Panc1 (cell line): Measurements from ENCODE around the gene KIF25. TPM values are rescaled to one million over a fixed set of nuclear protein-coding genes. Genes with fewer than 3 reads are reported as not detected.

Source experiments
- ATAC-seq: fragments of 200-7000 bp; cut with Tn5 transposase; 2 replicates; pipeline ENCODE4 v1.9.1; 2020; ENCODE audit warnings: mild to moderate bottlenecking, moderate library complexity
- BruUV-seq: library from RNA; stranded (reverse); fragments of 400-500 nt; replicated peaks from 2 replicates; lab custom pipeline; 2021; lab: Mats Ljungman, UMichigan
- CTCF ChIA-PET: fragments of 300-600 bp; sonication (Branson Sonifier 250); formaldehyde crosslinking; loops from one replicate; lab custom pipeline; 2022; ENCODE audit warnings: antibody characterized with exemption; lab: Charles Lee
- POLR2A ChIA-PET: fragments of 300-600 bp; sonication (Branson Sonifier 250); formaldehyde crosslinking; loops from one replicate; lab custom pipeline; 2022; ENCODE audit warnings: antibody characterized with exemption; lab: Charles Lee
- DNase-seq: peaks from one replicate; pipeline ENCODE4 v3.0.0-alpha.2; 2010; ENCODE audit warnings: low read depth, low spot score
- H3K27ac ChIP-seq: 2 replicates; pipeline ENCODE4 v1.5.1; 2011; ENCODE audit warnings: mild to moderate bottlenecking, low read length, inconsistent platforms
- H3K27me3 ChIP-seq: fragments of 200-500 bp; sonication (Bioruptor generic); 2 replicates; pipeline ENCODE4 v1.6.0; 2014; ENCODE audit warnings: low read length, inconsistent platforms; ENCODE audit not compliant: control insufficient read depth, insufficient read depth
- H3K36me3 ChIP-seq: fragments of 200-500 bp; sonication (Bioruptor generic); 2 replicates; pipeline ENCODE4 v1.5.1; 2014; ENCODE audit warnings: inconsistent platforms, mild to moderate bottlenecking, low read length, moderate library complexity; ENCODE audit not compliant: control insufficient read depth, insufficient read depth
- H3K4me1 ChIP-seq: 2 replicates; pipeline ENCODE4 v1.5.1; 2011; ENCODE audit warnings: inconsistent platforms, mild to moderate bottlenecking, low read length, moderate library complexity; ENCODE audit not compliant: control insufficient read depth, insufficient read depth
- H3K4me3 ChIP-seq, 2 experiments: 2 replicates each; pipeline ENCODE4 v1.5.1; 2011 to 2012; ENCODE audit warnings: low read depth in 2 of 2, low read length in 2 of 2, mild to moderate bottlenecking in 2 of 2, inconsistent platforms in 1 of 2, moderate library complexity in 1 of 2
- H3K9me3 ChIP-seq: fragments of 200-500 bp; sonication (Bioruptor generic); 2 replicates; pipeline ENCODE4 v1.5.1; 2014; ENCODE audit warnings: low read depth, mild to moderate bottlenecking, inconsistent platforms, low read length, moderate library complexity; ENCODE audit not compliant: control insufficient read depth, insufficient read depth
- CTCF ChIP-seq: fragments of 450-650 bp; IDR thresholded peaks from 2 replicates; pipeline ENCODE4 v1.5.1; 2017; ENCODE audit warnings: mild to moderate bottlenecking
- POLR2AphosphoS5 ChIP-seq: IDR thresholded peaks from 2 replicates; pipeline ENCODE4 v1.6.1; 2012; ENCODE audit warnings: mild to moderate bottlenecking, low read depth, low read length, moderate library complexity
- SIN3A ChIP-seq: IDR thresholded peaks from 2 replicates; pipeline ENCODE4 v1.6.1; 2012; ENCODE audit warnings: low read depth, mild to moderate bottlenecking, low read length, moderate library complexity, borderline replicate concordance; ENCODE audit not compliant: insufficient read depth
- TCF7L2 ChIP-seq: IDR thresholded peaks from 2 replicates; pipeline ENCODE4 v1.6.1; 2011; ENCODE audit warnings: mild to moderate bottlenecking, low read depth, low read length, inconsistent platforms
- in situ Hi-C: cut with HindIII; loops from 2 replicates; pipeline ENCODE4 v1.10.0; 2016; ENCODE audit warnings: low sequenced_read_pairs, low pct_unique_long_range_greater_than_20kb
- intact Hi-C: fragments of 100-400 bp; cut with micrococcal nuclease; formaldehyde crosslinking; loops from one replicate; pipeline ENCODE4 v1.10.0; 2022; ENCODE audit not compliant: unreplicated experiment
- total RNA-seq: library from RNA; stranded (reverse); gene quantifications from one replicate; pipeline ENCODE4 v1.2.1, GENCODE V29; 2021; ENCODE audit not compliant: unreplicated experiment
- TF ChIP-seq, protein P1 (sequence below), 2 experiments: IDR thresholded peaks; 2 replicates each; pipeline ENCODE4 v1.6.1; 2011 to 2012; ENCODE audit warnings: low read depth in 2 of 2, control low read depth in 1 of 2, low read length in 1 of 2, mild to moderate bottlenecking in 1 of 2, moderate library complexity in 1 of 2; ENCODE audit not compliant: insufficient read depth in 1 of 2

The KIF25 gene
- total RNA-seq, 1 experiment from 2014 or later: 0.44 TPM

DNA sequence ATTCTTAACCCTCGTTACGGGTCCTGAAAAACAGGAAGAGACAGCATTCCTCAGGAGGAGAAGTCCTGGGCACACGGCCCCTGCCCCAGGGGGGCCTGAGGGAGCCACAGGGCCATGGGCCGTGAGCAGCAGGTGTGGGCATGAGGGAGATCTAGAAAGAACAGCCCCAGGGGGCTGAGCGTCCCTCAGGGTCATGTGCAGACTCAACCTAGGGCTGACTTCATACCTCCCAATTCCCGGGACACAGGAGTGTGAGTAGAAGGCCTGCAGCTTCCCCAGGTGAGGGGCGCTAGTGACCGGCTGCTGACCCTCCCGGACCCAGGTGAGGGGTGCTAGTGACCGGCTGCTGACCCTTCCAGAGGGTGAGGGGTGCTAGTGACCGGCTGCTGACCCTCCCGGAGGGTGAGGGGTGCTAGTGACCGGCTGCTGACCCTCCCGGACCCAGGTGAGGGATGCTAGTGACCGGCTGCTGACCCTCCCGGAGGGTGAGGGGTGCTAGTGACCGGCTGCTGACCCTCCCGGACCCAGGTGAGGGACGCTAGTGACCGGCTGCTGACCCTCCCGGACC is 46.5 kb downstream of the KIF25 start:
- H3K4me1 ChIP-seq: no peaks in the 10 kb centered on the region
- in situ Hi-C loops (no loop called here), intact Hi-C loops (no loop called here)
- ATAC-seq (no peak), DNase-seq (no peak)
- no peaks in the 10 kb centered on the region for H3K36me3 ChIP-seq
- no peak overlapping the region for H3K4me3 ChIP-seq
- no peaks in the 10 kb centered on the region for H3K27me3 ChIP-seq
- CTCF ChIA-PET: no interaction called here
- TF ChIP-seq POLR2AphosphoS5 (no peak), TCF7L2 (no peak), SIN3A (no peak), CTCF (no peak)
- TF ChIP-seq, protein P1, sequence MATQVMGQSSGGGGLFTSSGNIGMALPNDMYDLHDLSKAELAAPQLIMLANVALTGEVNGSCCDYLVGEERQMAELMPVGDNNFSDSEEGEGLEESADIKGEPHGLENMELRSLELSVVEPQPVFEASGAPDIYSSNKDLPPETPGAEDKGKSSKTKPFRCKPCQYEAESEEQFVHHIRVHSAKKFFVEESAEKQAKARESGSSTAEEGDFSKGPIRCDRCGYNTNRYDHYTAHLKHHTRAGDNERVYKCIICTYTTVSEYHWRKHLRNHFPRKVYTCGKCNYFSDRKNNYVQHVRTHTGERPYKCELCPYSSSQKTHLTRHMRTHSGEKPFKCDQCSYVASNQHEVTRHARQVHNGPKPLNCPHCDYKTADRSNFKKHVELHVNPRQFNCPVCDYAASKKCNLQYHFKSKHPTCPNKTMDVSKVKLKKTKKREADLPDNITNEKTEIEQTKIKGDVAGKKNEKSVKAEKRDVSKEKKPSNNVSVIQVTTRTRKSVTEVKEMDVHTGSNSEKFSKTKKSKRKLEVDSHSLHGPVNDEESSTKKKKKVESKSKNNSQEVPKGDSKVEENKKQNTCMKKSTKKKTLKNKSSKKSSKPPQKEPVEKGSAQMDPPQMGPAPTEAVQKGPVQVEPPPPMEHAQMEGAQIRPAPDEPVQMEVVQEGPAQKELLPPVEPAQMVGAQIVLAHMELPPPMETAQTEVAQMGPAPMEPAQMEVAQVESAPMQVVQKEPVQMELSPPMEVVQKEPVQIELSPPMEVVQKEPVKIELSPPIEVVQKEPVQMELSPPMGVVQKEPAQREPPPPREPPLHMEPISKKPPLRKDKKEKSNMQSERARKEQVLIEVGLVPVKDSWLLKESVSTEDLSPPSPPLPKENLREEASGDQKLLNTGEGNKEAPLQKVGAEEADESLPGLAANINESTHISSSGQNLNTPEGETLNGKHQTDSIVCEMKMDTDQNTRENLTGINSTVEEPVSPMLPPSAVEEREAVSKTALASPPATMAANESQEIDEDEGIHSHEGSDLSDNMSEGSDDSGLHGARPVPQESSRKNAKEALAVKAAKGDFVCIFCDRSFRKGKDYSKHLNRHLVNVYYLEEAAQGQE (IDR thresholded peaks at IDR 0.05; ENCODE audit: insufficient read depth in 1 of 2, low read depth in 2 of 2, low read length in 1 of 2): no peak
- no peak overlapping the region; the same call in 1 of the 2 replicates for H3K27ac ChIP-seq
- POLR2A ChIA-PET: no interaction called here
- no TSS peak for BruUV-seq
- H3K9me3 ChIP-seq: no peaks in the 10 kb centered on the region

GRCh38 chr6:168044521-168045130 is 47.2 kb downstream of the KIF25 start:
- Histone ChIP-seq H3K36me3 (no peaks in the 10 kb centered on the region), H3K4me3 (no peak overlapping the region), H3K27me3 (no peaks in the 10 kb centered on the region), H3K27ac (no peak overlapping the region), H3K4me1 (no peaks in the 10 kb centered on the region), H3K9me3 (no peaks in the 10 kb centered on the region)
- TF ChIP-seq TCF7L2 (no peak), SIN3A (no peak), CTCF (no peak)
- CTCF ChIA-PET: interaction anchor here (0.5 to 1.5 kb wide), 7 partner anchors 16 to 106 kb away, joined by 3 to 8 read pairs (median 3); no protein-coding TSS in a partner anchor
- POLR2A ChIA-PET: no interaction called here
- intact Hi-C loops (no loop called here), in situ Hi-C loops (no loop called here)
- DNase-seq (no peak), ATAC-seq (no peak)
- no TSS peak for BruUV-seq
